Measurements from ENCODE around the gene PLXNA4. TPM values are rescaled to one million over a fixed set of nuclear protein-coding genes. Genes with fewer than 3 reads are reported as not detected.

The PLXNA4 gene
- total RNA-seq, 2 experiments from 2014 or later: 16.5 to 20.5 TPM

DNA sequence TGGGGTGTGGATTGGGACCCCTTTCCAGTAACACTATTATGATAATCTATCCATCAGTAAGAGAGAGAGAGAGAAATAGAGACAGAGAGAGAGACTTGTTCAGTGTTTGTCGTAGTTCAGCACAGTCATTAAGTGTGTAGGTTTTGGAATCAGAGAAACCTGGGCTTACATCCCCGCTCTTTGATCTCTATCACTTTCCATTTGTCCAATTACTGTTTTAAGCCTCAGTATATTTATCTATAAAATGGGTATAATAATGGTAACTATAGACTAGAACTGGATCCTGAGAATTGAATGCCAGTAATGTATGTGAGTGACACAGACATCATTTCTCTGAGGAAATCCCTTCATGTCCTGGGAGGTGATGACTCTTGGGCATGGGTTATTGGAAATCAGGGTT is 460.5 kb downstream of the PLXNA4 start:
- Mint-ChIP-seq H3K9me3 (no peaks in the 10 kb centered on the region), H3K36me3 (no peaks in the 10 kb centered on the region), H3K27ac (no peak overlapping the region), H3K4me3 (no peak overlapping the region), H3K4me1 (no peaks in the 10 kb centered on the region), H3K27me3 (peaks cover 6% of the 10 kb centered on the region)
- POLR2A ChIA-PET: no interaction called here
- DNase-seq: no peak
- no peak for ATAC-seq (ENCODE audit: low read depth)

DNA sequence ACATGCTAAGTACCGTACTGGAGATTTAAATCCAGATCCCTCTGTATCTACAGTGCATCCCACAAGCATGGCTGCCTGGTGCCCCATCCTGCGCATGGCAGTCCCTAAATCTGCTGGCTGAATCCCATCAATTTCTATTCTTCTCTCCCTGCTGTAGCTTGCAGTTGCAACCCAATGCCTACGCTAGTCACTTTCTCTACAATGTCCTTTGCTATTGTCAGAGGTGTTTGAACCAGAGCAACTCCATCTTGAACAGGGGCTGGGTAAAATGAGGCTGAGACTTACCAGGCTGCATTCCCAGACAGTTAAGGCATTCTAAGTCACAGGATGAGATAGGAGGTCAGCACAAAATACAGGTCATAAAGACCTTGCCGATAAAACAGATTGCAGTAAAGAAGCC is 461.2 kb downstream of the PLXNA4 start:
- Mint-ChIP-seq H3K4me1 (no peaks in the 10 kb centered on the region), H3K9me3 (no peaks in the 10 kb centered on the region), H3K4me3 (no peak overlapping the region), H3K27me3 (peaks cover 6% of the 10 kb centered on the region), H3K36me3 (no peaks in the 10 kb centered on the region), H3K27ac (no peak overlapping the region)
- POLR2A ChIA-PET: no interaction called here
- ATAC-seq (ENCODE audit: low read depth) (no peak), DNase-seq (no peak)

DNA sequence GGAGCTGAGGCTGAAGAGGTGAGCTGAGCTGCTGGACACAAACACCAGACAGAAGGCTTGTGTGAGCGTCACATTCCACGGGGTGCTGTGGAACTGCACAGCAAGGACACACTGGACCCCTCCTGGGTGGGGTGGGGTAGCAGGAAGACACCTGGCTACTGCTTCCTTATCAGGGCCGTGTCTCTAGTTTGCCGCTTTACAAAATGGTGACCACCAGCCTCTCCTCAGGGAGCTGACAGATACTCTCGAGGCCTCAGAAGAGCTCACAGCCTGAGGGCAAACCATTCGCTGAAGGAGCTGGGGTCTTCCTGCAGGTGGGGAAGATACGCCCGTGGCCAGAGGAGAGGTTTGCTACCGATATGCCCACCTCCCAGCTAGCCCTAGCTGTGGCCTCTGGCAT is 461.9 kb downstream of the PLXNA4 start:
- Mint-ChIP-seq H3K9me3 (no peaks in the 10 kb centered on the region), H3K4me1 (no peaks in the 10 kb centered on the region), H3K36me3 (no peaks in the 10 kb centered on the region), H3K4me3 (no peak overlapping the region), H3K27ac (no peak overlapping the region), H3K27me3 (peaks cover 10% of the 10 kb centered on the region)
- POLR2A ChIA-PET: no interaction called here
- ATAC-seq (ENCODE audit: low read depth) (no peak), DNase-seq (no peak)

DNA sequence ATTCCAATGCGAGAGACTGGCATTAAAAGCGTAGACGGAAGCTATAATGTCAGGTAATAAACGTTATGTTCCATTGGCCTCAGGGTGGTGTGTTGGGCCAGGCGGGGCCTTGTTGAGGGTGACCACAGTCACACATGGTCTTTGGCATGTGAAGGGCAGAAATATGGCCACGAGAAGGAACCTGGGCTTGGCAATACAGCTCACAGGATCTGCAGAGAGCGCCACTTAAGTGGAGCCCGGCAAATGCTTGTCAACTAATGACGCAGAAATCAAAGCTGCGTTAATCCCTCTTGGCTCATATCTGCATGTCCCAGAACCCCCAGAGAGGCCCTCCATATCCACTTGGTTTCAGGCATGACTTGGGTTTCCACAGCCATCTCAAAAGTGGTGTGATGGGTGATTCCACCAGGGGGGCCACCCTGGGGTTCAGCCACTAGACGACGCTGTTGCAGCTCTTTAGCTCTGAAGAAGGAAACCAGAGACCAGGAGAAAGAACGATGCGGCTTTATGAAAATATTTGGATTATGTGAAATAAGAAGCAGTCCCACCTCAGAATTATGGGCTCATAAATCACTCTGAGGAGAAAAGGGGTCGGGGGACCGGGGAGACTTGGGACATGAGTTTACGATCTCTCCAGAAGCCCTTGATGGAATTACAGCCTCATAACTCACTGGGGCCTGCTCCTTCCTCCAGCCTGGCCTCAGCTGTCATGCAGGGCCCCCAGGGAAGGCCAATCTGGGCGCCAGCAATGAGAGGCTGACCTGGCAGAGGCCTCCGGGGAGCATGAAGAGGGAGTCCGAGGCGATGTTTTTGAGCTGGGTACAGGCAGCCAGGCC is 462.5 kb downstream of the PLXNA4 start:
- peaks cover 12% of the 10 kb centered on the region for H3K27me3 Mint-ChIP-seq
- no peak overlapping the region for H3K27ac Mint-ChIP-seq
- POLR2A ChIA-PET: no interaction called here
- H3K36me3 Mint-ChIP-seq: no peaks in the 10 kb centered on the region
- H3K9me3 Mint-ChIP-seq: no peaks in the 10 kb centered on the region
- no peak overlapping the region for H3K4me3 Mint-ChIP-seq
- ATAC-seq (ENCODE audit: low read depth) (no peak), DNase-seq (no peak)
- H3K4me1 Mint-ChIP-seq: no peaks in the 10 kb centered on the region

DNA sequence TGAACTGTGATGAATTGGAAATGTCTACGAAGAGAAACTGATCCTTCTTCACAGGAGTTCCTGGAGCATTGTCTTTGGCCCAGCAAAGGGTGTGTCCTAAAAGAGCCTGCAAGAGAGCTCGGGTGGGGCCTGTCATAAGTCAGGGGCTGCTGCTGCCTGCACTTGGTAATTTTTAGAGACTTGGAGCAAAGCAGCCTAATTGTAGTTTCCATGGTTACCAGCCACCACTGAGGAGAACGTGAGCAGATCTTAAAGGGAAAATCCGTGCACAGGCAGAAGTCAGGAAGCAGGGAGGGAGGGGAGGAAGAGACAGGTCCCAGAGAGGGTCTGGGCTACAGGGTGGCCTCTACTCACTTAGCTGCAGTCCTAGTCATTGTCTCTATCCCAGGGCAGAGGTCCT is 463.6 kb downstream of the PLXNA4 start:
- H3K4me3 Mint-ChIP-seq: no peak overlapping the region
- no peak for ATAC-seq (ENCODE audit: low read depth)
- no peak overlapping the region for H3K27ac Mint-ChIP-seq
- H3K27me3 Mint-ChIP-seq: peaks cover 11% of the 10 kb centered on the region
- no peaks in the 10 kb centered on the region for H3K36me3 Mint-ChIP-seq
- H3K4me1 Mint-ChIP-seq: no peaks in the 10 kb centered on the region
- H3K9me3 Mint-ChIP-seq: no peaks in the 10 kb centered on the region
- no peak for DNase-seq
- POLR2A ChIA-PET: no interaction called here

DNA sequence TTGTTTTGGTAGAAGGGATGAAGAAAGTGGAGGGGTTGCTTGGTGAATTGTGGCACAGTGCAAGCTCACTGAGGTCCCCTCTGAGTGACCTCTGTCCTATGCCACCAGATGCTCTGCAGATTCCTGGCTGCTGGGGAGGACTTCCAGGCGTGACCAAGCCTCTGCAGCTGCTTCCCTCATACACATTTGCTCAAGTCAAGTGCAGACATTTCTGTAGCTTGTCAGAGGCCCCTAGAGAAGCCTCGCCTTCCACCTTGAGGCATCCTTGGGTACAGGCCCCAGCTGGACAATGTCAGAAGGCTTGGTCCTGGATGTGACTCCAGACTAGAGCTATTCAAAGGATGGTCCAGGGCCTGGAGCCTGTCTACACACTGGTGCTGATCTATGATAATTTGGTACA is 464.2 kb downstream of the PLXNA4 start:
- ATAC-seq (ENCODE audit: low read depth) (no peak), DNase-seq (no peak)
- no peak overlapping the region for H3K27ac Mint-ChIP-seq
- H3K27me3 Mint-ChIP-seq: peaks cover 7% of the 10 kb centered on the region
- H3K4me1 Mint-ChIP-seq: no peaks in the 10 kb centered on the region
- H3K36me3 Mint-ChIP-seq: no peaks in the 10 kb centered on the region
- H3K9me3 Mint-ChIP-seq: no peaks in the 10 kb centered on the region
- POLR2A ChIA-PET: no interaction called here
- H3K4me3 Mint-ChIP-seq: no peak overlapping the region

DNA sequence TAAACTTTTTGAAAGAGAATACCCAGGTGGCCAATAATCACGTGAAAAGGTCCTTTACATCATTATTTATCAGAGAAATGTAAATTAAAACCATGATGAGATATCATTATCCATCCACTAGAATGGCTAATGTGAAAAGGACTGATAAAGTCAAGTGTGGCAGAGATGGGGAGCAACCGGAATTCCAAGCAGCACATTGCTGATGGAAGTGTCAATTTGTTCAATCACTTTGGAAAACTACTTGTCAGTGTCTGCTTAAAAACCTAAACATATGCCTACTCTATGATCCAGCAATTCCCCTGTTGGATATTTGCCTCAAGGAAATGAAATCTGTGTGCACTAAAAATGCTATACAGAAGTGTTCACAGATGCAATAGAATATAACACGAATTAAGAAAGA is 465.6 kb downstream of the PLXNA4 start:
- Mint-ChIP-seq H3K4me1 (no peaks in the 10 kb centered on the region), H3K27me3 (peaks cover 11% of the 10 kb centered on the region), H3K9me3 (no peaks in the 10 kb centered on the region), H3K36me3 (no peaks in the 10 kb centered on the region), H3K27ac (no peak overlapping the region), H3K4me3 (no peak overlapping the region)
- POLR2A ChIA-PET: no interaction called here
- DNase-seq: no peak
- no peak for ATAC-seq (ENCODE audit: low read depth)

DNA sequence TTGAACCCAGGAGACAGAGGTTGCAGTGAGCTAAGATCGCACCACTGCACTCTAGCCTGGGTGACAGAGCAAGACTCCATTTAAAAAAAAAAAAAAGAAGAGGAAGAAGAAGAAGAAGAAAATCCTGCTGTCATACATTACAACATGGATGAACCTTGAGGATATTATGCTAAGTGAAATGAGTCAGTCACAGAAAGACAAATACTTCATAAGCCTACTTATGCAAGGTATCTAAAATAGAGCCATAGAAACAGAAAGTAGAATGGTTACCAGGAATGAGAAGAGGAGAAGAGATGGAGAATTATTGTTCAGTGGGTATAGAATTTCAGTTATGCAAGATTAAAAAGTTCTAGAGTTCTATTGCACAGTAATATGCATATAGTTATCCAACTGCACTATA is 466.5 kb downstream of the PLXNA4 start:
- POLR2A ChIA-PET: no interaction called here
- DNase-seq (no peak), ATAC-seq (ENCODE audit: low read depth) (no peak)
- H3K36me3 Mint-ChIP-seq: no peaks in the 10 kb centered on the region
- H3K9me3 Mint-ChIP-seq: no peaks in the 10 kb centered on the region
- H3K27ac Mint-ChIP-seq: no peak overlapping the region
- H3K27me3 Mint-ChIP-seq: peaks cover 11% of the 10 kb centered on the region
- no peak overlapping the region for H3K4me3 Mint-ChIP-seq
- H3K4me1 Mint-ChIP-seq: no peaks in the 10 kb centered on the region

DNA sequence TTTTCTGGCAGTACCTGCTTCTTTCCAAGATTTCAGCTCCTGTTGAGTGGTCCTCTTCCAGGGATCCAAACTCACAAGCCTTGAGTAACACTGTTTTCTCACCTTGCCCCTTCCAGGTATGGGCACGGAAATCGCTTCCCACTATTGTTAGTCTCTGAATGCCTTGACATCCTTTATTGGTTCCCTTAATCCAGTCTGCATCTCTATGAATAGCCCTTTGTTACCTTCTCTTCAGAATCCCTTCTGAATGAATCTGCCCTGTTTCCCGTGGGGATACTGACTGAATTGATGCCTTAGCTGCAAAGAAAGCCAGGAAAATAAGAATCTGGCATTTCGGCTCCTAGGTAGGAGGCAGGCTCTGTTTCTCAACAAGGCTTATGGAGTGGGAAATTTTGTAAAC is 467.7 kb downstream of the PLXNA4 start:
- POLR2A ChIA-PET: no interaction called here
- no peaks in the 10 kb centered on the region for H3K36me3 Mint-ChIP-seq
- DNase-seq (no peak), ATAC-seq (ENCODE audit: low read depth) (no peak)
- no peak overlapping the region for H3K27ac Mint-ChIP-seq
- H3K4me3 Mint-ChIP-seq: no peak overlapping the region
- peaks cover 11% of the 10 kb centered on the region for H3K27me3 Mint-ChIP-seq
- H3K9me3 Mint-ChIP-seq: no peaks in the 10 kb centered on the region
- H3K4me1 Mint-ChIP-seq: no peaks in the 10 kb centered on the region

DNA sequence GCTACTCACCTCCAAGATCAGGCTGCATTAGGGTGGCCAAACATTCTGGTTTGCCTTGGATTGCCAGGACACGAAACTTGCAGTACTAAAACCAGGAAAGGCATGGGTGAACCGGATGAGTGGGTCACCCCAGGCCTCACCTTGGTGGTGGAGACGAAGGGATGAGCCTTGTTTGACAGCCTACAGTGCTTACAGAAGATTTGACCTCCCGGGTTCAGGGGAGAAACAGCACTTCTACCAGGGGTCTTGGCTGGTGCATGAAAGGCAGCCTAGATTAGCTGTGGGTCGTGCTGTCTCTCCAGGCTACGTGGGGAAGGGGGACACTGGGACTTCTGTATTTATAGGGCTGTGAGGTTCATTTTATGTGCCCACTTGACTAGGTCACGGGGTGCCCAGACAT is 469.8 kb downstream of the PLXNA4 start:
- H3K4me1 Mint-ChIP-seq: no peaks in the 10 kb centered on the region
- POLR2A ChIA-PET: no interaction called here
- peaks cover 9% of the 10 kb centered on the region for H3K27me3 Mint-ChIP-seq
- DNase-seq: no peak
- ATAC-seq (ENCODE audit: low read depth): no peak
- no peak overlapping the region for H3K27ac Mint-ChIP-seq
- H3K36me3 Mint-ChIP-seq: no peaks in the 10 kb centered on the region
- H3K9me3 Mint-ChIP-seq: no peaks in the 10 kb centered on the region
- no peak overlapping the region for H3K4me3 Mint-ChIP-seq

DNA sequence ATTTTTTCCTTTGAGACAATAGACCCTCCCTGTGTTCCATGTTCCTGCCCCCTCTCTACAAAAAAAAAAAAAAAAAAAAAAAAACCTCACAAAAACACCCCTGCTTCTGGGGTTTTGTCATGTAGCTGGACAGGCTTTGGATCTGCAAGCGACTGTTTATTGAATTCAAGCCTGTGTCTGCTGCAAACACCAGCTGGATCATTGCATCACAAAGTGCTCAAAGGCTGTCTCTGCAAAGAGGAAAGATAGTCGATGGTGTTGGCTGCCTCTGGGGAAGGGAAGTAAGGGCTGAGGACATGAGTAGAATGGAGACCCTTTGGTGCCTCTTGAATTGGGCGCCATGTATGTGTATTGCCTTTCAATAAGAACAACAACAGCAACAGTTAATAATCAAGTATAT is 471.2 kb downstream of the PLXNA4 start:
- no peaks in the 10 kb centered on the region for H3K9me3 Mint-ChIP-seq
- no peak overlapping the region for H3K4me3 Mint-ChIP-seq
- H3K27ac Mint-ChIP-seq: no peak overlapping the region
- H3K27me3 Mint-ChIP-seq: peaks cover 17% of the 10 kb centered on the region
- no peaks in the 10 kb centered on the region for H3K4me1 Mint-ChIP-seq
- POLR2A ChIA-PET: no interaction called here
- DNase-seq: no peak
- no peaks in the 10 kb centered on the region for H3K36me3 Mint-ChIP-seq
- no peak for ATAC-seq (ENCODE audit: low read depth)

DNA sequence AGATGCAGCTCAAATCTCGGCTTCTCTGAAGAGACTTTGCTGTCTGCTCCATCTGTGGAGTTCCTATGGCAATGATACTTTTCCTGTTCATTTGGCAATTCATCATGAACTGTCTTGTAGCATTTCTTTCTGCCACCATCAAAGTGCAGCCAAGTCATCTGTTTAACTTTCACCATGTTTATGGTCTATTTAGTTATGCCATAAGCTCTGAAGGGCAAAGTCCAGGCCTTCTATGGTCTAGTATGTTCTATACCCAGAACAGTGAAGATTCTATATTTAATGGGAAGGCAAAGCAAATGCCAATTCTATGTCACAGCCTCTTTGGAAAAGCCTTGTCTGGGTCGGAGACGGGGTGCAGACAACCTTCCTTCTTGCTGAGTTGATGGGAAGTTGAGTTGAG is 472.6 kb downstream of the PLXNA4 start:
- Mint-ChIP-seq H3K4me1 (no peaks in the 10 kb centered on the region), H3K4me3 (no peak overlapping the region), H3K27me3 (peaks cover 17% of the 10 kb centered on the region), H3K9me3 (no peaks in the 10 kb centered on the region), H3K27ac (no peak overlapping the region), H3K36me3 (no peaks in the 10 kb centered on the region)
- ATAC-seq (ENCODE audit: low read depth) (no peak), DNase-seq (no peak)
- POLR2A ChIA-PET: no interaction called here

DNA sequence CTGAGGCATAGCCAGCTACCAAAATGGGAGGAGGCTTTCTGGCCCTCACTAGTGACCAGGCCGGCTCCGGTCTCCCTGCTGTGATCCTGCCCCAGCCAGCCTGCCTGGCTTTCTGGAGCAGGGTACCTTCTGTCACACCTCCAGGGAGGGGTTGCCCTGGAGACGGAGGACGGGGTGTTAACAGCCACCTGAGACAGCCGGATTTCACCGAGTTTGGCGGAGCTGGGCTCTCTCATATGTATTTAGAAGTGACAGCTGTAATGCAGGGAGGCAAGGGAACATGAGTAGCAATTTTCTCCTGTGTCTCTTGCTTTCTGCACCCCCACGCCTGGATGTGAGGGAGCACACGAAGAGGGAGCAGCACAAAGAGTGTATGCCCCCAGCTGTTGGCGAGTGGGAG is 473.3 kb downstream of the PLXNA4 start:
- no peak overlapping the region for H3K4me3 Mint-ChIP-seq
- DNase-seq (no peak), ATAC-seq (ENCODE audit: low read depth) (no peak)
- H3K36me3 Mint-ChIP-seq: no peaks in the 10 kb centered on the region
- peaks cover 19% of the 10 kb centered on the region for H3K27me3 Mint-ChIP-seq
- H3K9me3 Mint-ChIP-seq: no peaks in the 10 kb centered on the region
- POLR2A ChIA-PET: no interaction called here
- no peaks in the 10 kb centered on the region for H3K4me1 Mint-ChIP-seq
- no peak overlapping the region for H3K27ac Mint-ChIP-seq

DNA sequence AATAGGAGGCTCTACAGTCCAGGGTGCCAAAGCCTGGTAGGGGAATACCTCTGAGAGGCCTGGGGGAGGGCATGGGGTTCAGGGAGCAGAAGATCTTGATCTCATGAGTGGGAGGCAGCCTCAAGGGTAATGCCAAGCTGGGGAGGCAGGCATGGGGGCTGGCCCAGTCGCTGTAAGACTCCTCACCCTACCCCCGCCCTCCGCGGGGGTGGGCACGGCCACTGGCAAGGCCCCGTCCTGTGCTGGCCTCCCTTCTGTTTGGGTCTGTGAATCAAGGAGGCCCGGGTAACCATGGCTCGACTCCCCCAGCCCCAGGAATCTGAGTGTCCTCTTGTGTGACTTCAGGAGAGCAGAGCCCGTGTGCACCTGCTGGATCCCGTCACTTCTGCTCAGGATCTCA is 473.9 kb downstream of the PLXNA4 start:
- H3K27ac Mint-ChIP-seq: no peak overlapping the region
- no peak for ATAC-seq (ENCODE audit: low read depth)
- H3K36me3 Mint-ChIP-seq: no peaks in the 10 kb centered on the region
- no peak for DNase-seq
- H3K9me3 Mint-ChIP-seq: no peaks in the 10 kb centered on the region
- POLR2A ChIA-PET: no interaction called here
- H3K27me3 Mint-ChIP-seq: peaks cover 19% of the 10 kb centered on the region
- H3K4me1 Mint-ChIP-seq: no peaks in the 10 kb centered on the region
- H3K4me3 Mint-ChIP-seq: no peak overlapping the region

DNA sequence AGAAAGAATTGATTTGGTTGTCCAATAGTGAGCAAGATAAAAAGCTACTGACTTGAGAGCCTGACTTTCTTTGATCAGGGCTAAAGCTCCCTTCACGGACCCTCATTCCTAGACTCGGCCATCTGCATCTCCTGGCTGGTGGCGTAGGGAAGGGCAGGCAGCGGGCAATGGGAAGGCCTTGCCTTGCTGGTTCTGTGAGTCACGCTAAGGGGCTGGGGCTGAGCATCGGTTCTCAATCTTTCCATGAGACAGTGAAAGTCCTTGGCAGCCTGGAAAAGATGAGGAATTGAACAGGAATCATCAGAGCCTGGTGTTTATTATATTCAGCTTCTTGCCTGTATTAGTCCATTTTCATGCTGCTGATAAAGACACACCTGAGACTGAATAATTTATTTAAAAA is 475.3 kb downstream of the PLXNA4 start:
- peaks cover 21% of the 10 kb centered on the region for H3K27me3 Mint-ChIP-seq
- H3K4me1 Mint-ChIP-seq: no peaks in the 10 kb centered on the region

More for the DNA sequence above, 475.3 kb downstream of the PLXNA4 start:
- no peak for ATAC-seq (ENCODE audit: low read depth)
- Mint-ChIP-seq H3K36me3 (no peaks in the 10 kb centered on the region), H3K9me3 (no peaks in the 10 kb centered on the region), H3K27ac (no peak overlapping the region), H3K4me3 (no peak overlapping the region)
- POLR2A ChIA-PET: no interaction called here
- DNase-seq: no peak
